ENCODE results near the gene PPP1R9A. TPM values are rescaled to one million over a fixed set of nuclear protein-coding genes. Genes with fewer than 3 reads are reported as not detected.

PPP1R9A gene
- total RNA-seq, 1 experiment from 2014 or later, result 13.5 TPM

DNA sequence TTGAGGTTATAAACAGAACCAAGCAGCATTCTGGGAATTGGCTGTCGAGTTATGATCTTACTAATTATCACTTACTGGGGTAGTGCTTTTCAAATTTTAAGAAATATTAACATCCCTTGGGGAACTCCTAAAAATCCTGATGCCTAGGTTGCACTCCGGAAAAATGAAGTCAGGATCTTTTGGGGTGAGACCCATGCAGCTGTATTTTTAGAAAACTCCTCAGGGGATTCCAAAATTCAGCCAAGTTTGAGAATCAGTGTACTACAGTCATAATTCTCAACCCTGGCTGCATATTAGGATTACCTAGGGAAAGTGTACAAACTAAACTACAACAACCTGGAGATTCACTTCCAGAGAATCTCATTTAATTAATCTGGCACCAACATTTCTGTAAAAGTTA lies 17.2 kb upstream of the PPP1R9A start:
- H3K27ac ChIP-seq (ENCODE audit: low read depth, low read length), result no peak overlapping the region
- H3K9ac ChIP-seq (ENCODE audit: low read length), result no peak overlapping the region
- no peaks in the 10 kb centered on the region for H3K27me3 ChIP-seq (ENCODE audit: insufficient read depth, low read length)
- no peaks in the 10 kb centered on the region for H4K20me1 ChIP-seq (ENCODE audit: insufficient read depth)
- RAD21 ChIA-PET (ENCODE audit: low non-redundant PET in 1 of 2, low total read pairs in 2 of 2, uncharacterized antibody in 2 of 2, unreplicated experiment in 2 of 2), result no interaction called here
- no peaks in the 10 kb centered on the region for H3K36me3 ChIP-seq (ENCODE audit: control insufficient read depth in 1 of 2, insufficient read depth in 2 of 2, low read length in 2 of 2)
- TF ChIP-seq TCF7L2 (IDR thresholded peaks at IDR 0.05; ENCODE audit: borderline replicate concordance, extremely low read depth, insufficient read depth, insufficient read length) (no peak), EGR1 (IDR thresholded peaks at IDR 0.05; ENCODE audit: low read depth) (no peak), ZBTB33 (IDR thresholded peaks at IDR 0.05; ENCODE audit: extremely low read depth, insufficient replicate concordance, low read length) (no peak), RAD21 (IDR thresholded peaks at IDR 0.05; ENCODE audit: low read depth) (no peak), SP1 (IDR thresholded peaks at IDR 0.05; ENCODE audit: low read depth) (no peak), CEBPB (IDR thresholded peaks at IDR 0.05; ENCODE audit: low read depth) (no peak), ZFX (IDR thresholded peaks at IDR 0.05) (no peak), EZH2phosphoT487 (IDR thresholded peaks at IDR 0.05; ENCODE audit: borderline replicate concordance) (no peak), MAX (IDR thresholded peaks at IDR 0.05) (no peak)
- no peaks in the 10 kb centered on the region for H3K79me2 ChIP-seq (ENCODE audit: insufficient read depth, low read length)
- no peaks in the 10 kb centered on the region for H3K9me2 ChIP-seq (ENCODE audit: insufficient read depth)
- intact Hi-C loops (cut with micrococcal nuclease), result no loop called here
- BruUV-seq (replicated peaks), result no TSS peak
- H3K4me2 ChIP-seq (ENCODE audit: low read length), result no peak overlapping the region
- CTCF ChIA-PET, result no interaction called here
- POLR2A ChIA-PET, result no interaction called here
- H3K9me3 ChIP-seq (ENCODE audit: control insufficient read depth in 1 of 2, insufficient read depth in 1 of 2, low read depth in 1 of 2, low read length in 2 of 2), result no peaks in the 10 kb centered on the region
- no peak overlapping the region for H2AFZ ChIP-seq (ENCODE audit: low read depth, low read length, poor library complexity, severe bottlenecking)
- H3K4me3 ChIP-seq (replicated peaks in 1 of 2; ENCODE audit: low read depth in 1 of 2, low read length in 2 of 2), result no peak overlapping the region
- peaks cover 0 to 8% of the 10 kb centered on the region in 2 experiments; a peak in 3 of 4 replicates for H3K4me1 ChIP-seq (ENCODE audit: control insufficient read depth in 1 of 2, insufficient read depth in 2 of 2, low read length in 2 of 2)
- ATAC-seq (no peak), DNase-seq (ENCODE audit: low read depth, low spot score) (no peak)

DNA sequence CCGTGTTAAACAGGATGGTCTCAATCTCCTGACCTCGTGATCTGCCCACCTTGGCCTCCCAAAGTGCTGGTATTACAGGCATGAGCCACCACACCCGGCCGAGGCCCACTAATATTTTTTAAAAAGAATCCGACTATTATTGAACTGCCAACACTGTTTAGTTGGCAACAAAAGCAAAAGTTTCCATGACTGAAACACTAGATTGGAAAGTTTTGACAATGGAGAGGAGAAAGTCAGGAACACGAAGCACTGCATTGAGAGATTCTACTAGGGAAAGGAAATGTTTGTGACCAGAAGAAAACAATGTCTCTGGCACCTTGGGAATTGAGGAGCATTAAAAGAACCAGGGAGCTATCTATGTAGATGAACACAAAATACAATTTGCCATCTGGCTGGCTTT lies 13.7 kb upstream of the PPP1R9A start:
- ATAC-seq (no peak), DNase-seq (ENCODE audit: low read depth, low spot score) (no peak)
- no peaks in the 10 kb centered on the region for H3K36me3 ChIP-seq (ENCODE audit: control insufficient read depth in 1 of 2, insufficient read depth in 2 of 2, low read length in 2 of 2)
- H3K4me3 ChIP-seq (replicated peaks in 1 of 2; ENCODE audit: low read depth in 1 of 2, low read length in 2 of 2), result no peak overlapping the region
- CTCF ChIA-PET, result no interaction called here
- H3K27me3 ChIP-seq (ENCODE audit: insufficient read depth, low read length), result no peaks in the 10 kb centered on the region
- H3K27ac ChIP-seq (ENCODE audit: low read depth, low read length), result no peak overlapping the region
- H3K9me3 ChIP-seq (ENCODE audit: control insufficient read depth in 1 of 2, insufficient read depth in 1 of 2, low read depth in 1 of 2, low read length in 2 of 2), result no peaks in the 10 kb centered on the region
- H3K4me1 ChIP-seq (ENCODE audit: control insufficient read depth in 1 of 2, insufficient read depth in 2 of 2, low read length in 2 of 2), result peaks cover 0 to 2% of the 10 kb centered on the region in 2 experiments; a peak in 1 of 4 replicates
- H2AFZ ChIP-seq (ENCODE audit: low read depth, low read length, poor library complexity, severe bottlenecking), result no peak overlapping the region
- no TSS peak for BruUV-seq (replicated peaks)
- H4K20me1 ChIP-seq (ENCODE audit: insufficient read depth), result no peaks in the 10 kb centered on the region
- RAD21 ChIA-PET (ENCODE audit: low non-redundant PET in 1 of 2, low total read pairs in 2 of 2, uncharacterized antibody in 2 of 2, unreplicated experiment in 2 of 2), result no interaction called here
- intact Hi-C loops (cut with micrococcal nuclease), result no loop called here
- H3K4me2 ChIP-seq (ENCODE audit: low read length), result no peak overlapping the region
- no peak overlapping the region for H3K9ac ChIP-seq (ENCODE audit: low read length)
- H3K9me2 ChIP-seq (ENCODE audit: insufficient read depth), result no peaks in the 10 kb centered on the region
- POLR2A ChIA-PET, result no interaction called here
- no peaks in the 10 kb centered on the region for H3K79me2 ChIP-seq (ENCODE audit: insufficient read depth, low read length)
- no peak for TF ChIP-seq FOSL1 (IDR thresholded peaks at IDR 0.05; ENCODE audit: low read depth)
- TF ChIP-seq, protein P1, sequence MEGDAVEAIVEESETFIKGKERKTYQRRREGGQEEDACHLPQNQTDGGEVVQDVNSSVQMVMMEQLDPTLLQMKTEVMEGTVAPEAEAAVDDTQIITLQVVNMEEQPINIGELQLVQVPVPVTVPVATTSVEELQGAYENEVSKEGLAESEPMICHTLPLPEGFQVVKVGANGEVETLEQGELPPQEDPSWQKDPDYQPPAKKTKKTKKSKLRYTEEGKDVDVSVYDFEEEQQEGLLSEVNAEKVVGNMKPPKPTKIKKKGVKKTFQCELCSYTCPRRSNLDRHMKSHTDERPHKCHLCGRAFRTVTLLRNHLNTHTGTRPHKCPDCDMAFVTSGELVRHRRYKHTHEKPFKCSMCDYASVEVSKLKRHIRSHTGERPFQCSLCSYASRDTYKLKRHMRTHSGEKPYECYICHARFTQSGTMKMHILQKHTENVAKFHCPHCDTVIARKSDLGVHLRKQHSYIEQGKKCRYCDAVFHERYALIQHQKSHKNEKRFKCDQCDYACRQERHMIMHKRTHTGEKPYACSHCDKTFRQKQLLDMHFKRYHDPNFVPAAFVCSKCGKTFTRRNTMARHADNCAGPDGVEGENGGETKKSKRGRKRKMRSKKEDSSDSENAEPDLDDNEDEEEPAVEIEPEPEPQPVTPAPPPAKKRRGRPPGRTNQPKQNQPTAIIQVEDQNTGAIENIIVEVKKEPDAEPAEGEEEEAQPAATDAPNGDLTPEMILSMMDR (IDR thresholded peaks at IDR 0.05 in 2 of 3, conservative IDR thresholded peaks at IDR 0.05 in 1 of 3; ENCODE audit: borderline replicate concordance in 1 of 3, insufficient read depth in 1 of 3, low read depth in 2 of 3, low read length in 2 of 3), result no peak
- no peak for TF ChIP-seq CBX3 (IDR thresholded peaks at IDR 0.05; ENCODE audit: low read depth)
- no peak for TF ChIP-seq EZH2phosphoT487 (IDR thresholded peaks at IDR 0.05; ENCODE audit: borderline replicate concordance)
- TF ChIP-seq ZBTB33 (IDR thresholded peaks at IDR 0.05; ENCODE audit: extremely low read depth, insufficient replicate concordance, low read length), result no peak
- TF ChIP-seq JUND (IDR thresholded peaks at IDR 0.05), result no peak
- TF ChIP-seq TCF7L2 (IDR thresholded peaks at IDR 0.05; ENCODE audit: borderline replicate concordance, extremely low read depth, insufficient read depth, insufficient read length), result no peak
- TF ChIP-seq MAX (IDR thresholded peaks at IDR 0.05), result no peak
- TF ChIP-seq SRF (IDR thresholded peaks at IDR 0.05; ENCODE audit: low read depth), result no peak
- TF ChIP-seq POLR2A (IDR thresholded peaks at IDR 0.05; ENCODE audit: borderline replicate concordance, extremely low read depth, insufficient read depth, insufficient read length), result no peak
